ENCODE results near the gene TRIM23. TPM values are rescaled to one million over a fixed set of nuclear protein-coding genes. Genes with fewer than 3 reads are reported as not detected.

The TRIM23 gene
- 5.3 and 6.0 TPM in 2 replicates for total RNA-seq

- Mint-ChIP-seq H3K36me3 (ENCODE audit: low read depth) (peaks cover 9% of the 10 kb centered on the region), H3K4me1 (peaks cover 24% of the 10 kb centered on the region), H3K9me3 (no peaks in the 10 kb centered on the region), H3K27me3 (no peaks in the 10 kb centered on the region), H3K27ac (peak within 1 kb of the TSS; percentile 99), H3K4me3 (peak within 1 kb of the TSS; percentile 91)
- intact Hi-C loops (cut with micrococcal nuclease): loop anchor here (1.0 to 2.0 kb wide), 6 partner anchors 61 to 855 kb away; partner anchors contain the start of genes CENPK, CWC27, ERBIN and PPWD1
- peak; percentile 98 for DNase-seq
Observed at GRCh38 chr5:65624025-65624570, at the start of gene TRIM23. TSS of gene TRIM23 (minus strand) at chr5:65624333. CDS start at chr5:65624274, 59 bp downstream.

DNA sequence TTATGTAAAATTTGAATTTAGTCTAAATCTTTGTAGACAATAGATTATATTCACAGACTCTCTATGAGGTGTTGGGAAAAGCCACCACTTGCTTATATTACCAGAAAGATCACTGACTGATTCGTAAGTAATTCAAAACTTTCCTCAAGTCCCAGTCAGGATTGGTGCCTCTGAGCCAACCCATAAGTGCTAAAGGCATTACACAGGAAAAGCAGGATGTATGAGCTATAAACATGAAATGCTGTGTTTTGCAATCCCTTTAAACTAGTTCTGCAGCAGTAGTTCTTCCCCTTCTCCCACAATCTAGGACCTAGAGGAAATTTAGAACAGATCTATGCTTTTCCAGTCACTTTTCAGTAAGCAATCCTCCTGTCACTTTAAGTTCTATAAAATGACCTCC, 48.7 kb upstream of the TRIM23 start:
- Mint-ChIP-seq H3K9me3 (no peaks in the 10 kb centered on the region), H3K27me3 (no peaks in the 10 kb centered on the region), H3K4me1 (peaks cover 7% of the 10 kb centered on the region), H3K36me3 (ENCODE audit: low read depth) (peaks cover 34% of the 10 kb centered on the region), H3K4me3 (no peak overlapping the region), H3K27ac (no peak overlapping the region)
- intact Hi-C loops (cut with micrococcal nuclease): no loop called here
- DNase-seq: no peak

DNA sequence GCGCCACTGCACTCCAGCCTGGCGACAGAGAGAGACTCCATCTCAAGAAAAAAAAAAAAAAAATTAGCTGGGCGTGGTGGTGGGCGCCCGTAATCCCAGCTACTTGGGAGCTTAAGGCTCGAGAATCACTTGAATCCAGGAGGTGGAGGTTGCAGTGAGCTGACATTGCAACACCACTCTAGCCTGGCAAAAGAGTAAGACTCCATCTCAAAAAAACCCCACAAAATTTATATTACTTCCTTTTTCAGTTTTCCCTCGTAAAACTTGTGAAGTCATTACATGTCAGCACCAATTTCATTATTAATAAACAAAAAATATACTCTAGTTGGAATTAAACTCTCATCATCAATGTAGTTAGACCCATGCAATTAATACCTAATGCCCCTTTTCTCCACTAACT, 44.6 kb upstream of the TRIM23 start:
- Mint-ChIP-seq H3K9me3 (no peaks in the 10 kb centered on the region), H3K4me1 (no peaks in the 10 kb centered on the region), H3K36me3 (ENCODE audit: low read depth) (peaks cover 8% of the 10 kb centered on the region), H3K27ac (no peak overlapping the region), H3K27me3 (no peaks in the 10 kb centered on the region), H3K4me3 (no peak overlapping the region)
- DNase-seq: no peak
- intact Hi-C loops (cut with micrococcal nuclease): no loop called here

GRCh38 chr5:65663804-65664521, 39.8 kb upstream of the TRIM23 start:
- no peaks in the 10 kb centered on the region for H3K9me3 Mint-ChIP-seq
- H3K27ac Mint-ChIP-seq: no peak overlapping the region
- H3K4me1 Mint-ChIP-seq: no peaks in the 10 kb centered on the region
- intact Hi-C loops (cut with micrococcal nuclease): no loop called here
- peaks cover 15% of the 10 kb centered on the region for H3K36me3 Mint-ChIP-seq (ENCODE audit: low read depth)
- H3K4me3 Mint-ChIP-seq: no peak overlapping the region
- H3K27me3 Mint-ChIP-seq: no peaks in the 10 kb centered on the region
- DNase-seq: no peak

GRCh38 chr5:65654713-65655112, 30.6 kb upstream of the TRIM23 start:
- no peak for DNase-seq
- no peaks in the 10 kb centered on the region for H3K9me3 Mint-ChIP-seq
- intact Hi-C loops (cut with micrococcal nuclease): no loop called here
- H3K36me3 Mint-ChIP-seq (ENCODE audit: low read depth): peaks cover 10% of the 10 kb centered on the region
- no peaks in the 10 kb centered on the region for H3K4me1 Mint-ChIP-seq
- H3K27ac Mint-ChIP-seq: no peak overlapping the region
- H3K27me3 Mint-ChIP-seq: no peaks in the 10 kb centered on the region
- no peak overlapping the region for H3K4me3 Mint-ChIP-seq

GRCh38 chr5:65651144-65651543, 27.0 kb upstream of the TRIM23 start:
- intact Hi-C loops (cut with micrococcal nuclease): no loop called here
- no peaks in the 10 kb centered on the region for H3K9me3 Mint-ChIP-seq
- DNase-seq: no peak
- no peaks in the 10 kb centered on the region for H3K4me1 Mint-ChIP-seq
- H3K27me3 Mint-ChIP-seq: no peaks in the 10 kb centered on the region
- H3K36me3 Mint-ChIP-seq (ENCODE audit: low read depth): peaks cover 9% of the 10 kb centered on the region
- H3K4me3 Mint-ChIP-seq: no peak overlapping the region
- H3K27ac Mint-ChIP-seq: no peak overlapping the region

GRCh38 chr5:65647941-65648340, 23.8 kb upstream of the TRIM23 start:
- H3K4me1 Mint-ChIP-seq: no peaks in the 10 kb centered on the region
- intact Hi-C loops (cut with micrococcal nuclease): no loop called here

DNA sequence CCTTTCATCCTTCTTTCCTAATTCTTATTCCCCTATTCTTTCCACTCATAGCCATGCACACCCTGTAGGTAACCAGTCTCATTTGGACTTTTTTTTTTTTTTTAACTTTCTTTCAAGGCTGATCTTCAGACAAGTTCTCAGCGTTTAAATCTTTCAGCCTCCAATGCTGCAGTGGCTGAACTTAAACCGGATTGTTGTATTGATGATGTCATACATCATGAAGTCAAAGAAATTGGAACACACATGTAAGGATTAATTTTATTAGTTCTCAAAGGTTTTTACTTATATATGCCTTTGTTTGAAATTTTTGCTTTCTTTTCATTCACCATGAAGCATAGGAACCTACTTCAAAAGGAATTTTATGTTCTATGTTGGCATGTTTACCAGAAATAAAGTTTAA, 22.8 kb upstream of the TRIM23 start:
- no peak overlapping the region for H3K27ac Mint-ChIP-seq
- no peak for DNase-seq
- no peaks in the 10 kb centered on the region for H3K4me1 Mint-ChIP-seq
- H3K9me3 Mint-ChIP-seq: no peaks in the 10 kb centered on the region
- H3K27me3 Mint-ChIP-seq: no peaks in the 10 kb centered on the region
- intact Hi-C loops (cut with micrococcal nuclease): no loop called here
- H3K36me3 Mint-ChIP-seq (ENCODE audit: low read depth): peaks cover 13% of the 10 kb centered on the region
- no peak overlapping the region for H3K4me3 Mint-ChIP-seq

More at GRCh38 chr5:65647941-65648340, 23.8 kb upstream of the TRIM23 start:
- Mint-ChIP-seq H3K4me3 (no peak overlapping the region), H3K9me3 (no peaks in the 10 kb centered on the region), H3K36me3 (ENCODE audit: low read depth) (peaks cover 11% of the 10 kb centered on the region), H3K27ac (no peak overlapping the region), H3K27me3 (no peaks in the 10 kb centered on the region)
- DNase-seq: no peak

DNA sequence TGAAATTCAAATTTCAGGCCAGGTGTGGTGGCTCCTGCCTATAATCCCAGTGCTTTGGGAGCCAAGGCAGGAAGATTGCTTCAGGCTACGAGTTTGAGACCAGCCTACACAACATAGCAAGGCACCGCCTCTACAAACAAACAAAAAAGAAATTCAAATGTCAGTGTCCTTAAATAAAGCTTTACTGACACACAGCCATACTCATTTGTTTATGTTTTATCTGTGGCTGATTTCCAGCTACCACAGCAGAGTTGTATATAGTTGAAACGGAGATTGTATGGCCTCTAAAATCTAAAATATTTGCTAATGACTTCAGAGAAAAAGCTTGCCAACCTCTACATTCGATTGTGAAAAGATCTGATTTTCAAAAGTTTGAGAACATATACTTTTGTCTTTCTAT, 16.1 kb upstream of the TRIM23 start:
- DNase-seq: no peak
- no peaks in the 10 kb centered on the region for H3K27me3 Mint-ChIP-seq
- intact Hi-C loops (cut with micrococcal nuclease): no loop called here
- H3K9me3 Mint-ChIP-seq: peaks cover 8% of the 10 kb centered on the region
- H3K4me3 Mint-ChIP-seq: no peak overlapping the region
- no peak overlapping the region for H3K27ac Mint-ChIP-seq
- H3K36me3 Mint-ChIP-seq (ENCODE audit: low read depth): peaks cover 30% of the 10 kb centered on the region
- no peaks in the 10 kb centered on the region for H3K4me1 Mint-ChIP-seq

DNA sequence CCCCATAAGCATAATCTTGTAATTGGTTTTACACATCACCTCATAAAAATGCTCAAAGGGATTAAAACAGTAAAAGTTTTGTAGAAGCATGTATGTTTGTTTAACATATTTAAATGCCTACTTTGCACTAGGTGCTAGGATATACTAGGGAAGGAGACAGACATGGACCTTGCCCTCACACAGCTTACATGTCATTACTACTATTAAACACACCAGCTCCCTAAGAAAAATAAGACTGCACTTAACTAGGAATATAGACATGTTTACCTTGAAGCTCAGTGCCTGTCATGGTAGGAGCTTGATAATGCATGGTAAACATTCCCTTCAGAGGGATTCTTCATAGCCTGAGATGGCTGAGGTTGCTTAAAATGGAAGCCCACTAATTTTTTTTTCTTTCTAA, 6.8 kb upstream of the TRIM23 start:
- Mint-ChIP-seq H3K27ac (no peak overlapping the region), H3K4me1 (peaks cover 12% of the 10 kb centered on the region), H3K27me3 (no peaks in the 10 kb centered on the region), H3K9me3 (no peaks in the 10 kb centered on the region), H3K4me3 (no peak overlapping the region), H3K36me3 (ENCODE audit: low read depth) (peaks cover 15% of the 10 kb centered on the region)
- DNase-seq: no peak
- intact Hi-C loops (cut with micrococcal nuclease): no loop called here

DNA sequence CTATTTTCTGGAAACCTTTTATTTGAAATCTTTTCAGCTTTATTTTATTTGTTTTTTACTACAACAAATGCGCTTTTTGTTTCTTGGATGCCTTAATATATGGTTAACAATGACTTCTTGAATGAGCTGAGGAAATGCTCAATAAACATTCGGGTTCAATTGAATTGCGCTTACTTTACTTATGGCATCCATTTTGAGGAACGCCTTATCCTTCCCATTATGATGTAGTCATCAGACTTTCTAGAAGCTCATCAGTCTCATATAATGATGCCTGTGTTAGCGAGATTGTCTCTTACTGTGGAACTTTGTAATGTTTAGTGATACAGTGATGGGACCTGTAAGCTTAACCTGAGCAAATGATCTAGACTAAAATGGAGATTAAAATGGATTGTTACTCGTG, 1.6 kb upstream of the TRIM23 start:
- Mint-ChIP-seq H3K27ac (peak overlapping the region; percentile 68), H3K4me1 (peaks cover 28% of the 10 kb centered on the region), H3K27me3 (no peaks in the 10 kb centered on the region), H3K4me3 (peak overlapping the region; percentile 91), H3K36me3 (ENCODE audit: low read depth) (peaks cover 16% of the 10 kb centered on the region), H3K9me3 (no peaks in the 10 kb centered on the region)
- intact Hi-C loops (cut with micrococcal nuclease): loop anchor here (2.0 kb wide), 2 partner anchors 301 to 857 kb away; partner anchors contain the start of genes CWC27, ERBIN and SREK1IP1
- no peak for DNase-seq

GRCh38 chr5:65624571-65625555, 730 bp upstream of the TRIM23 start, which contains the start of the genes SHLD3 and TRAPPC13:
TSS of gene SHLD3 (plus strand) at chr5:65625027. CDS start at chr5:65629588, 4,561 bp downstream.
TSS of gene TRAPPC13 (plus strand) at chr5:65625027. CDS start at chr5:65625061, 34 bp downstream.
- DNase-seq: peak; percentile 95
- peak within 1 kb of the TSS; percentile 99 for H3K27ac Mint-ChIP-seq
- no peaks in the 10 kb centered on the region for H3K9me3 Mint-ChIP-seq
- H3K4me1 Mint-ChIP-seq: peaks cover 28% of the 10 kb centered on the region
- H3K27me3 Mint-ChIP-seq: no peaks in the 10 kb centered on the region
- peak within 1 kb of the TSS; percentile 91 for H3K4me3 Mint-ChIP-seq
- H3K36me3 Mint-ChIP-seq (ENCODE audit: low read depth): peaks cover 15% of the 10 kb centered on the region
- intact Hi-C loops (cut with micrococcal nuclease): loop anchor here (1.0 to 2.0 kb wide), 6 partner anchors 62 to 856 kb away; partner anchors contain the start of genes CENPK, CWC27, ERBIN and PPWD1

DNA sequence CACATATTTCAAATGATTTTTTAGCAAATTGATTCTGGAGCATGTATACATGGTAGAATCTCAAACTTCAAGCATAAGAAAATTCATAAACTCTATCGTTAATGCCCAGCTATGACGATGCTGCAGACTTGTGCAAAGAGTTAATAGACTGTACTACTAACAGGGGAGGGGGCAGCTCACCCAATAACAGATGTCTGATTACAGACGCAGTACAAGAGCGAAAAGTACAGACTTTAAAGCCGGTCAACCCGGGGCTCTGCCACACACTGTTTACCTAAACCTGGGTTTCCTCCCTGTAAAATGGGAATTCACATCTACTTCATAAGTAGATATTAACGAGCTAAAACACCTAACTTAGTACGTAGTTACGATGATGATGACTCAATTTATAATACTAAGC, 651 bp downstream of the TRIM23 start:
- intact Hi-C loops (cut with micrococcal nuclease): no loop called here
- Mint-ChIP-seq H3K36me3 (ENCODE audit: low read depth) (peaks cover 7% of the 10 kb centered on the region), H3K27me3 (no peaks in the 10 kb centered on the region), H3K27ac (peak overlapping the region; percentile 99), H3K4me3 (peak overlapping the region; percentile 91), H3K4me1 (peaks cover 26% of the 10 kb centered on the region), H3K9me3 (no peaks in the 10 kb centered on the region)
- peak; percentile 63 for DNase-seq
